NCI-H146 treated with DMSO at 0.1 percent for 48 hours (cell line): ENCODE results near the gene SLC16A6.
A peak's percentile ranks its signal among the peaks of the same experiment; 100 is the strongest.
"Not testable (repeated sequence)": the region's sequence is repeated elsewhere in the genome, so short reads cannot be mapped to it uniquely, and the experiment has no call there.

Experiments used
- DNase-seq: peaks from one replicate; lab custom pipeline; 2025; ENCODE audit not compliant: unreplicated experiment; lab: John Stamatoyannopoulos, UW

SLC16A6 gene

GRCh38 chr17:68253426-68253825, 37.5 kb downstream of the SLC16A6 start:
- not testable (repeated sequence) for DNase-seq

GRCh38 chr17:68249354-68249765, 41.6 kb downstream of the SLC16A6 start:
- DNase-seq = no peak

DNA sequence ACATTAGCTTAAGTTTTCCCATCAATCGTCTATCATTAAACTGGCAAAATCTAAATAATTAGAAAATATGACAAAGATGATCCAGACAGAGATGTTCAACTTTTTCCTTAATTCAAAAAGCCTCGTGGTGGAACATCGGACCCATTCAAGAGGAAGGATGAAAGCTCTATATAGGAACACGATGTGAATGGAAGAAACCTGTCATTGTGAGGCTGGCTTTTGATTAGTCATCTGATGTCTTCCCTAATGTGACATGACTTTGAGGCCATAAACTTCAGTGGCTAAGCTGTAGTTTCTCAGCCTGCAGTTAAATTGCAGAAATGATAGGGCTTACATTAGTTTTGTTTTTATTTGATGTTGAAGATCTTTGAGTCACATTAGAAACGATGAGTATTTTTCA, 42.0 kb downstream of the SLC16A6 start:
- no peak for DNase-seq

DNA sequence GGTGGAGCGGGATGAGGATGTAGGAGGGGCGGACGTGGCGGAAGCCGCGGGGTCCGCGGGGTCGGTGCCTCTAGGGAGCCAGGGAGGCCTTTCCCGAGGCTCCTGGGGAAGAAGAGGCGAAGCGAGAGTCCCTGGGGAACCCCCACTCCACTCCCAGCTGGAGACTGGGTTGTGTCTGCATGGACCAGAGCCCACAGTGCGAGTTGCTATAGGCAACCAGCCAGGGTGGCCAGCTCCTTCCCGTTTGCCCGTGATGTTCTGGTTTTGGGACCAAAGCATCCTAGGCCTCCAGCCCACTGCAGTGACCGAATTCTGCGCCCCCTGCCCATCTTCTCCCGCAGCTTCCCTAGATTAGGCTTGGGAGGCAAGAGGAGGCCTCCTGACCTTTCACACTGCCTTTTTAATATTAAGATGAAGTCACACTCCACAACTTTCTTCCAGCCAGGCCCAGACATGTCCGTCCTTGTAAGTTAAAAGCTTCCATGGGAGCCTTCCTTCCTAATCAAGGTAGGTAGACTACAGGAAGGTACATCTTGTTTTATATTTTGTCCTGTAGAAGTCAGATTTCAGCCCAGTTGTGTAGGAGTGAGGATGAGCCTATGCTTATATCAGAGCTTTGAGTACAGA, 42.6 kb downstream of the SLC16A6 start:
- DNase-seq = no peak

DNA sequence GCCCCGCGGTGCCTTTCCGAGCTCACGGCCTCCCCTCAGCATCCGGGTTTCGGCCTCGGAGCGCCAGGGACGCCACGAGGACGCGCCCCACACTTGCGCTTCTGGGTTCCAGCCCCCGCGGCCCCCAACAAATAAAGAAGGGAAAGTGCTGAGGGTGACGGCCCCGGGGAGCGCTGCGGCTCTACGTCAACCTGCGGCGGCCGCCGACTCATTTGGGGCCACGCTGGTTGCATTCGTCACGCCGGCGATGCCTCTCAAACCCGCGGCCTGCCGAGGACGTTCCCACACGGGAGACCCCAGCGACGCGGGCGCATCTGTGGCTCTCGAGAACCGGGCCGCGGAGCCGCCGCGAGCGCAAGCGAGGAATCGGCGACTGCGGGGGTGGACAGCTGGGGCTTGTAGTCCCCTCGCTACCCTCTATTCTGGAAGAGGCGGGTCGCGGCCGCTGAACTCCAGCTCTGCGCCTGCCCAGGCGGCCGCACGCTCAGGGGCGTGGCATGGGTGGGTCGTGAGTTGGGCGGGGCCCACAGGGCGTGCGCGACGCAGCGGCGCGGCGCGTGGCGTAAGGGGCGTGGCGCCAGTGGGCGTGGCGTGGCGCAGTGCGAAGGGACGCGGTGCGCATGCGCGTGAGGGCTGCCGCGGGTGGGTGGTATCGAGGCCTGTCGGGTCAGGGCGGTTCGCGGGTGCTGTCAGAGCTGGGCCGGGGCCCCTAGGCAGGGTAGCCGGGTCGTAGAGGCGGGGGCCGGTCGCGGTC, 43.3 kb downstream of the SLC16A6 start, which contains the start of gene AMZ2:
Gene AMZ2, plus strand, starts transcription at position 599 of the 754 bp plus-strand sequence. CDS start 2,145 bp downstream, outside the sequence.
- DNase-seq = peak; percentile 83

DNA sequence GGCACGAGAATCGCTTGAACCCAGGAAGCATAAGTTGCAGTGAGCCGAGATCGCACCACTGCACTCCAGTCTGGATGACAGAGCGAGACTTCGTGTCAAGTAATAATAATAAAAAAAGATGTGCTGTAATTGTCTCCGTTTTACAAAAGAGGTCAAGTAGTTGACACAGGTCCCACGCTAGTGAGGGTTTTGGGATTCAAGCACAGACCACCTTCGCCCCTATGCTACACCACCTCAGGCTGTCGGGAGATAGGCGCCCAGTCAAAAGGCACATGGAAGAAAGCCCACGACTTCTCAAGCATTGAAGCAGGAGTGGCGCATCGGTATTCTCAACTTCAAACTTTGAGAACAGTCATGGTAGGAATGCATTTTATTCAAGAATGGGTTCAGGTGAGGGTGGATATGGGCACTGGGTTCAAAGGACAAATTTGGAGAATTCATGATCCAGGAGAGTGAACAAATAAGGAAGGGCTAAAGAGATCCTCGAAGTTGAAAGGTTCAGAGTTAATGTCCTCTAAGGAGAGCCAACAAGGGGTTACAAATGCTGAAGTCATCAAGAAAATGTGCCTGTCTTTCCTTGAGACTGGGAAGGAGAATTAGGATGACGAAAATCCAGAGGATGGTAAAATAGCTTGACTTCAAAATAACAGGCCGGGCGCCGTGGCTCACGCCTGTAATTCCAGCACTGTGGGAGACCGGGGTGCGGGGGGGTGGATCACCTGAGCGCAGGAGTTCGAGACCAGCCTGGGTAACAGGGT, 44.5 kb downstream of the SLC16A6 start:
- no peak for DNase-seq

GRCh38 chr17:68239632-68240366, 51.1 kb downstream of the SLC16A6 start:
- no peak for DNase-seq

- no peak for DNase-seq
Measured at GRCh38 chr17:68238871-68239253, 52.1 kb downstream of the SLC16A6 start.

DNA sequence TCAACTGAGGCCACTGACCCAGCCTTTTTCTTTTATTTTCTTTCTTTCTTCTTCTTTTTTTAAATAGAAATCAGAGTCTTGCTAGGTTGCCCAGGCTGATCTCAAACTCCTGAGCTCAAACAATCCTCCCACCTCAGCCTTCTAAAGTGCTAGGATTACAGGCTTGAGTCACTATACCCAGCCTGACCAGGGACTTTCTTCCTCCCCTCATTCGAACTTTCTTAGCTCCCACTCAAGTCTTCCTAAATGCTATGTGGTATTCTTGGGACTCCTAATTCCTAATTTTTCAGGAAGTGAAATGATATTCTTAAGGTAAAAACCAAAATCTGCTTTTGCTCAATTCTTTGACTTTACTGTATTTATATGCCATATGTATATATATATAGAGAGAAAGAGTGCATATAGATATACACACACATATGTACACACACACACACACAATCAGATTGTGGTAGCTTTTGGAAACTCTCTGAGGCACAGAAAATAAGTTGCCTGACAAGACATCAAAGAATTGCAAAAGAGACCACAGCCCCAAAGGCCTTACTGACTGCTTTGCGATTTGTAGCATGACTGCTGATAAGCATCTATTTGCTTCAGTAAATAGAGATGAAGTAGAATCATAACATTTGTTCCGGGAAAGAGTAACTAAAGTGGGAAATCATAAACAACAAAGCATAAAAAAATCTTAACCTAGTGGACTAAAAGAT, 52.6 kb downstream of the SLC16A6 start:
- no peak for DNase-seq

DNA sequence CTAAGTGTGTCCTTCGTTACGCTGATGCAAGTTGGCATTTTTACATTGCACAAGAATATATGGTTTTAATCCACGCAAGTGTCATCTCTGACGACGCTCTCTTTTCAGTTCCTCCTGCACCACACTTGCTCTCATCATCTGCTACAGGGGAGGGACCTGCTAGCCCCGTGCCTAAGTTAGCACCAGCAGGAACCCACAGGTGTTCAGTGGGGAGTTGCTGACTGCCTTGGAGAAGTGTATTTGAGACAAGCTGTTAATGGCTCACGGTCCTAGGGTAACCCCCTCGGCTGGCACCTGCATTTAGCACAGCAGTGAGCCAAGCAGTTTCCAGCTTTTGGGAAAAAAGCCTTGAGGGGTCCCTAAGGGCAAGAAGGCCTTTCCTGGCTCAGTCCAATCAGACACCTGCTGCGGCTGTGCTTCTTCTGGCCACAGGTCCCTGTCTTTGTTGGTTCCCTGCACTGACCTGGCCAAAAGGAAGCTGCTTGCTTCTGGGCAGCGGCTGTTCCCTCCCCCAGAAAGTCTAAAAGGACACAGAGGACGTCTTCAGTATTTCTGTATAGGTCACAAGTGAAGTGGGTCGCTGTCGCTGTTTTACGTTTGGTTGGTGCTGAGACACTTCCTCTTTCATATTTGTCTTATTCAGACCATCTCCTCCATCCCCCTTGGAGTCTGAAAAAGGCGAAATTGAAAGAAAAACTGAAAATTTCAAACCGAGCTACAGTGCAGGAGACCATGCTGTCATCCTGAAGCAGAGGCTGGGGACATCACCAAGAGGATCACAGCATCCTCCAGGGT, 53.4 kb downstream of the SLC16A6 start:
- DNase-seq = not testable (repeated sequence)

- DNase-seq = not testable (repeated sequence)
Measured at GRCh38 chr17:68235336-68235791, 55.6 kb downstream of the SLC16A6 start.

DNA sequence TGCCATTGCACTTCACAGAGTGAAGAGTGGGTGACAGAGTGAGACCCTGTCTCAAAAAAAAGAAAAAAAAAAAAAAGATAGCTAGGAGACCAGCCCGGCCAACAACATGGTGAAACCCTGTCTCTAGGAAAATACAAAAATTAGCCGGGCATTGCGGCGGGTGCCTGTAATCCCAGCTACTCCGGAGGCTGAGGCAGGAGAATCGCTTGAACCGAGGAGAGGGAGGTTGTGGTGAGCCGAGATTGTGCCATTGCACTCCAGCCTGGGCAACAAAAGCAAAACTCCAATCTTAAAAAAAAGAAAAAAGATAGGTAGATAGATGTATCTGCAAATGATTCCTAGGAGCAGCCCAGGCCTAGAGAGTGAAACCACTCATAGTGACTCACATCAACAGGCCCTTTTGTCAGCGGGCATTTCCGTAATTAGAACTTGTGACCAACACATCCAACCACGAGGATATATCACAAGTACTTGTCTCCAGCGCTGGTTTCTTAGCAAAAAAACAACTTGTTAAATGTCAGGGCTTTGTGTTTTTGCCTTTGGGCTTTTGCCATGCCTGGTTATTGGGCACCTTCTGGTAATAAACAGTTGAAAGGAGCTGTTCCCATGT, 56.1 kb downstream of the SLC16A6 start:
- DNase-seq = not testable (repeated sequence)

DNA sequence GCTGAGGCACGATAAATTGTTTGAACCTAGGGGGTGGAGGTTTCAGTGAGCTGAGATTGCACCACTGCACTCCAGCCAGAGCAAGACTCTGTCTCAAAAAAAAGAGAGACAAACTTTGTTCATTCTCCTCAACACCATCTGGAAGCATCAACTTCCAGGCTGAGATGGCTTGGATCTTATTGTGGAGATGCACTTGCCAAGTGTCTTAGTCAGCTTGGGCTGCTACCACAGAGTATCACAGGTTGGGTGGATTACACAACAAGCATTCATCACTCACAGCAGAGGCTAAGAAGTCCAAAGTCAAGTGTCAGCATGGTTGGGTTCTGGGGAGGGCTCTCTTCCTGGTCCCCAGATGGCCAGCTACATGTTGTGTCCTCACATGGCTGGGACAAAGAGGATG, 58.2 kb downstream of the SLC16A6 start:
- not testable (repeated sequence) for DNase-seq

DNA sequence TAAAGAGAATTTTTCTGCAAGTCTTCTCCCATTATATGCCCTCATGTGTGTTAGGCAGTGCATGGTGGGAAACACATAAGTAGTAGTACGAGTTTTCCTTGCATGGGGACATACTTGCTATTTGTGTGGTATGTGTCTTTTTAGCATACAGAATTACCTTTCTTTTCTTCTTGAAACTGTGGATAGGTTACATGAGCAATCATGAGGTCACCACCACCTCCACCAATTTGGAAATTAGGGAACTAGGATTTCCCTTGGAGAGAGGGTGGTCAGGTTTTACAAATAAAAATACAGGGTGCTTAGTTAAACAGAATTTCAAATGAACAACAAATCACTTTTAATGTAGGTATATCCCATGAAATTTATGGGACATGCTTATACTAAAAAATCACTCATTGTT, 59.4 kb downstream of the SLC16A6 start:
- DNase-seq = no peak

DNA sequence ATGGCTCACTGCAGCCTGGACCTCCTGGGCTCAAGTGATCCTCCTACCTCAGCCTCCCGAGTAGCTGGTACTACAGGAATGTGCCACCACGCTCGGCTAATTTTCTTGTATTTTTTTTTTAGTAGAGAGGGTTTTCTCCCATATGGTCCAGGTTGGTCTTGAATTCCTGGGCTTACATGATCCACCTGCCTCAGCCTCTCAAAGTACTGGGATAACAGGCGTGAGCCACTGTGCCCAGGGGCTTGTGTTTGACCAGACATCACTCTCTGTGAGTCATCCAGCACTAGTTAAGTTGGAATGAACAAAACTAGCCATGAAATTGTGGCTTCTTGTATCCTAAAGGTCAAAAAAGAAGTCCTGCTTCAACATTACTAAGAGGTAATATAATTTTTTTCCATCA, 59.8 kb downstream of the SLC16A6 start:
- not testable (repeated sequence) for DNase-seq

- DNase-seq = no peak
Measured at GRCh38 chr17:68229619-68230018, 61.3 kb downstream of the SLC16A6 start.

- DNase-seq = no peak
Measured at GRCh38 chr17:68228817-68229570, 61.9 kb downstream of the SLC16A6 start.

DNA sequence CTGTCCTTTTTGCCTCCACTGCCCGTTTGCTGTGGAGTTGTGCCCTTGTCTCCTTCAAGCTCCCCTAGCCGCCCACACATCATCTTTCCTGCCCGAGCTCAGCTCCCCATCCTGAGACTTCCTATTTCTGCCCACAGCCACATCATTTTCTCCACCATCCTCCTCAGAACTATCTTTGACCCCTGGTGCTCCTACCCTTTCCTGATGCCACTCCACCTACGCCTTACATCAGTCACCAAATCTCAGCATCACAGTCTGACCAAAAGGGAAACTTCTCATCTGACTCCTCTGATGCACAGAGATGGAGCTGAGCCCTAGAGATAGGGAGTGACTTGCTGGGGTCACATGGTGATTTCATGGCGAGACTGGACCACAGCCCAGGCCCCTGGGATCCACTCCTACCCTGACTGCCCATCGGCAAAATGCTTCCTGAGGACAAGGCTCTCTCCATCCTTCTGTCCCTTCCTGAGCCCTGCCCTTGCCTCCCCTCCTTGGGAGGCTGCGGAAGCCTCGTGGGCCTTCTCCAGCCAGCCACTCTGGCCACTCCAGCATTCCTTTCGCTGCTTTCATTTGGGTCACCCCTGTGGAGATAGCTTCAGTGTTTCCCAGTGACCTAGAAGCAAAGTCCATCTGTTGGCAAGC, 62.8 kb downstream of the SLC16A6 start:
- not testable (repeated sequence) for DNase-seq
